Mononuclear cell (primary cell): ENCODE results near the gene SSX2B. TPM values are rescaled to one million over a fixed set of nuclear protein-coding genes. Genes with fewer than 3 reads are reported as not detected.
"Not testable (repeated sequence)": the region's sequence is repeated elsewhere in the genome, so short reads cannot be mapped to it uniquely, and the experiment has no call there.

Experiments
- H3K27me3 ChIP-seq: 2 replicates; pipeline ENCODE4 v1.6.0; 2011; ENCODE audit warnings: low read length, control low read depth; ENCODE audit not compliant: insufficient read depth
- H3K4me1 ChIP-seq: 2 replicates; pipeline ENCODE4 v1.5.1; 2011; ENCODE audit warnings: mild to moderate bottlenecking, low read length, control low read depth; ENCODE audit not compliant: insufficient read depth
- H3K4me3 ChIP-seq: 2 replicates; pipeline ENCODE4 v1.5.1; 2011; ENCODE audit warnings: mild to moderate bottlenecking, low read length, moderate library complexity
- H3K9me3 ChIP-seq: 2 replicates; pipeline ENCODE4 v1.5.1; 2011; ENCODE audit warnings: low read depth, mild to moderate bottlenecking, control low read depth, low read length
- total RNA-seq: library from RNA; depleted of rRNA; stranded (reverse); fragments of >200 nt; gene quantifications from one replicate; pipeline ENCODE4 v1.2.3, GENCODE V29; 2012

The SSX2B gene, protein sequence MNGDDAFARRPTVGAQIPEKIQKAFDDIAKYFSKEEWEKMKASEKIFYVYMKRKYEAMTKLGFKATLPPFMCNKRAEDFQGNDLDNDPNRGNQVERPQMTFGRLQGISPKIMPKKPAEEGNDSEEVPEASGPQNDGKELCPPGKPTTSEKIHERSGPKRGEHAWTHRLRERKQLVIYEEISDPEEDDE
- total RNA-seq = not detected

DNA sequence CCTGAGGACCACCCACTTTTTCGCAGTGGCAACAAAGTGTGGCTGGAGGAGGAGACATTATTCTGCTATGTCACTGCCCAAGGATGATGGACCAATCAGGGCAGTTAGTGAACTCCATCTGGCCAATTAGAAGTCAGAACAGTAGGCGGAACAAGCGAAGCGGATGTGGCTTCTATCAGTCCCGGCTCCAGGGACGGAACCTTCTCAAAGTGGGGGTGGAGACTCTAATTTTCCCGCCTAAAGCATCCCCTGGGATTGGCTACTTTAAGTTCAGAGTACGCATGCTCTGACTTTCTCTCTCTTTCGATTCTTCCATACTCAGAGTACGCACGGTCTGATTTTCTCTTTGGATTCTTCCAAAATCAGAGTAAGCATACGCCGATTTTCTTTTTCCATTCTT, at the start of gene SSX2B:
Gene SSX2B, plus strand, starts transcription at position 301 of the 400 bp plus-strand sequence. CDS start 1,429 bp downstream, outside the sequence.
- not testable (repeated sequence) for H3K9me3 ChIP-seq, H3K4me3 ChIP-seq, H3K27me3 ChIP-seq, H3K4me1 ChIP-seq

DNA sequence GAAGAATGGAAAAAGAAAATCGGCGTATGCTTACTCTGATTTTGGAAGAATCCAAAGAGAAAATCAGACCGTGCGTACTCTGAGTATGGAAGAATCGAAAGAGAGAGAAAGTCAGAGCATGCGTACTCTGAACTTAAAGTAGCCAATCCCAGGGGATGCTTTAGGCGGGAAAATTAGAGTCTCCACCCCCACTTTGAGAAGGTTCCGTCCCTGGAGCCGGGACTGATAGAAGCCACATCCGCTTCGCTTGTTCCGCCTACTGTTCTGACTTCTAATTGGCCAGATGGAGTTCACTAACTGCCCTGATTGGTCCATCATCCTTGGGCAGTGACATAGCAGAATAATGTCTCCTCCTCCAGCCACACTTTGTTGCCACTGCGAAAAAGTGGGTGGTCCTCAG, 44.0 kb upstream of the SSX2B start, which contains the start of gene SSX2:
Gene SSX2, minus strand, starts transcription at position 101 of the 400 bp plus-strand sequence. CDS start 1,429 bp downstream, outside the sequence.
- not testable (repeated sequence) for H3K4me3 ChIP-seq, H3K27me3 ChIP-seq, H3K4me1 ChIP-seq, H3K9me3 ChIP-seq

DNA sequence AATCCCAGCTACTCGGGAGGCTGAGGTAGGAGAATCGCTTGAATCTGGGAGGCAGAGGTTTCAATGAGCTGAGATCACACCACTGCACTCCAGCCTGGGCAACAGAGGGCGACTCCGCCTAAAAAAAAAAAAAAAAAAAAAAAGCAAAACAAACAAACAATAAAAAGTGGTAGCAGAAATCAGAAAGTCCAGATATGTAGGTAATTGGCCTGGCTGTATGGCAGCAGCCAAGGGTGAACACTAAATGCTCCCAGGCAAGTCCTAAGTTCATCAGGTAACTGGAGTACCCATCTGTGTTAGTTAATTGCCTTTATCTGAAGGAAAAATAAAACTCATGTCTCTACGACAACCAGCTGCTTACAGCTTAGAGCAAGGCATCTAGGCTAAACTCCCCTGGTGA, 14.9 kb downstream of the SSX2B start:
- not testable (repeated sequence) for H3K9me3 ChIP-seq, H3K4me3 ChIP-seq, H3K27me3 ChIP-seq, H3K4me1 ChIP-seq

DNA sequence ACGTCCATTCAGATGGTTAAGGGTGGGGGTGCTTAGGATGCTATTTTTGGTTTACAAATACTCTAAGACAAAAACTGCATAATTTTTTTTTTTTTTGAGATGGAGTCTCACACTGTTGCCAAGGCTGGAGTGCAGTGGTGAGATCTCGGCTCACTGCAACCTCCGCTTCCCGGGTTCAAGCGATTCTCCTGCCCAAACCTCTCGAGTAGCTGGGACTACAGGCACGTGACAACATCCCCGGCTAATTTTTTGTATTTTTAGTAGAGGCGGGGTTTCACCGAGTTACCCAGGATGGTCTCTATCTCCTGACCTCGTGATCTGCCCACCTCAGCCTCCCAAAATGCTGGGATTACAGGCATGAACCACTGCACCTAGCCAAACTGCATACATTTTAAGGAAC, 22.5 kb downstream of the SSX2B start:
- not testable (repeated sequence) for H3K9me3 ChIP-seq, H3K27me3 ChIP-seq, H3K4me3 ChIP-seq, H3K4me1 ChIP-seq

DNA sequence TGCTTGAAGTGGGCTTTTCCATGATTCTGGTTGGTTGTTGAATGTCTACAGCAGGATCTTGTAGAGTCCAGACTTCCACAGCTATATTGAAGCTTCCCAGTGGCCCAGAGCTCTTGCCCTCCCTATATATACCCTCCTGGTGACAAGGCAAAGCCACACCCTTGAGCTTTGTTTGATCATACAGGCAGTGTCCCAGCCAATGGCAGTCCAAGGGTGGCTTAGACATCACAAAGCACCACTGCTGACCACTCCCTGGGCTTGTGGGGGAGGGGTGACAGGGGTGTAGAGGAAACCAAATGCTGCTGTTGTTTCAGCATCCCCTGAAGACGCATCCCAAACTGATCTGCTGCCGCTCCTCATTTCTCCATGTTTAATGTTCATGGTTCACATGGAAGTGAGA, 46.3 kb downstream of the SSX2B start, which contains the start of gene SPANXN5:
Gene SPANXN5, minus strand, starts transcription at position 101 of the 400 bp plus-strand sequence. Its CDS starts 79 bp downstream, at position 22.
- not testable (repeated sequence) for H3K4me1 ChIP-seq, H3K9me3 ChIP-seq, H3K27me3 ChIP-seq, H3K4me3 ChIP-seq

DNA sequence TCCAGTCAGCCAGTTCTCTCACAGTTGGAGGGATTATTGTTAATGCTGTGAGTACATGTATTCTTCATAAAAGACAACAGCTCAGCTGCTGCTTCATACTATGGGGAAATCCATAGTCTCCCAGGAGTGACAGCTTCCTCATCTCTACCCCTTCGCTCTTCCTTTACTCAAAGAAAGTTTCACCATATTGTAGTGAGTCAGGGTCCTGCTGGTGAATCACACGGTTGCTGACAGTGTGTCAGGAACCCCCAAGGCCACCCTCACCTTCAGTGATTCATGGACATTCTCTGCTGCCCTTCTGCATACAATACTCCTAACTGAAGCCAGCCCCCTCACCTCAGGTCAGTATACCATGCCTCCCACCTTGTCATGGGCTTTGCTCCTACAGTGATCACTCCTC, 53.8 kb downstream of the SSX2B start:
- not testable (repeated sequence) for H3K9me3 ChIP-seq, H3K27me3 ChIP-seq, H3K4me1 ChIP-seq, H3K4me3 ChIP-seq

Other genes with a start within 250 kb of the SSX2B start
- not detected for gene XAGE1B, start 234.2 kb upstream of the SSX2B start, total RNA-seq
- not detected for gene SSX7, start 96.4 kb upstream of the SSX2B start, total RNA-seq
- not detected for gene SSX2, start 44.1 kb upstream of the SSX2B start, total RNA-seq
- not detected for gene SPANXN5, start 46.2 kb downstream of the SSX2B start, total RNA-seq
- gene XAGE5, start 60.0 kb downstream of the SSX2B start, total RNA-seq = not detected
- not detected for gene XAGE3, start 116.8 kb downstream of the SSX2B start, total RNA-seq
- gene FAM156B, start 146.1 kb downstream of the SSX2B start, total RNA-seq = 6.2 TPM
- gene FAM156A, start 207.3 kb downstream of the SSX2B start, total RNA-seq = 7.8 TPM